ENCODE data around the gene ACOX3. TPM values are rescaled to one million over a fixed set of nuclear protein-coding genes. Genes with fewer than 3 reads are reported as not detected.

ACOX3 gene
- total and polyA plus RNA-seq, 2 of the 8 experiments (the other 6 are each of a cell fraction or from before 2014, with no cell fraction given) = 2.5 to 9.9 TPM

DNA sequence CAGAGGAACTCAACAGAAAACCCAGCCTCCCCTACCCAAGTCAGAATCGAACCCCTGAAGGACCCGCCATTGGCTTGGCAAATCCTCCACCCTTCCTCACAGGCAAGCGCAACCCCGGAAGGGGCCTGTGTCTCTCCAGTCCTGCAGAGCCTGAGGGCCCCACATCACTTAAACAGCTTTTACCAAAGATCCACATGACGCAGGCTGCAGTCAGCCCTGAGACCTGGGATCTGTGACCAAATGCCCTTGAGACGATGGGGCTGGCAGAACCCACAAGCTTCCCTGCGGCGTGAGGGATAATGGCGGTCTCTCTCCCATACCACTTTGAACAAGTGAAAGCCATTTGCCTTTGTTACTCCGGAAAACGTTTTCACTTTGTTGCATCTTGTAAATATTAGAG lies 54.9 kb downstream of the ACOX3 start (continued):
- TF ChIP-seq MAFK (IDR thresholded peaks at IDR 0.05; ENCODE audit: low read depth, low read length) = no peak
